Measurements from ENCODE around the gene CEACAM16. TPM values are rescaled to one million over a fixed set of nuclear protein-coding genes. Genes with fewer than 3 reads are reported as not detected.

The CEACAM16 gene
- total and polyA plus RNA-seq, 9 of the 15 experiments (the other 6 are each of a cell fraction or from before 2014, with no cell fraction given), result not detected

DNA sequence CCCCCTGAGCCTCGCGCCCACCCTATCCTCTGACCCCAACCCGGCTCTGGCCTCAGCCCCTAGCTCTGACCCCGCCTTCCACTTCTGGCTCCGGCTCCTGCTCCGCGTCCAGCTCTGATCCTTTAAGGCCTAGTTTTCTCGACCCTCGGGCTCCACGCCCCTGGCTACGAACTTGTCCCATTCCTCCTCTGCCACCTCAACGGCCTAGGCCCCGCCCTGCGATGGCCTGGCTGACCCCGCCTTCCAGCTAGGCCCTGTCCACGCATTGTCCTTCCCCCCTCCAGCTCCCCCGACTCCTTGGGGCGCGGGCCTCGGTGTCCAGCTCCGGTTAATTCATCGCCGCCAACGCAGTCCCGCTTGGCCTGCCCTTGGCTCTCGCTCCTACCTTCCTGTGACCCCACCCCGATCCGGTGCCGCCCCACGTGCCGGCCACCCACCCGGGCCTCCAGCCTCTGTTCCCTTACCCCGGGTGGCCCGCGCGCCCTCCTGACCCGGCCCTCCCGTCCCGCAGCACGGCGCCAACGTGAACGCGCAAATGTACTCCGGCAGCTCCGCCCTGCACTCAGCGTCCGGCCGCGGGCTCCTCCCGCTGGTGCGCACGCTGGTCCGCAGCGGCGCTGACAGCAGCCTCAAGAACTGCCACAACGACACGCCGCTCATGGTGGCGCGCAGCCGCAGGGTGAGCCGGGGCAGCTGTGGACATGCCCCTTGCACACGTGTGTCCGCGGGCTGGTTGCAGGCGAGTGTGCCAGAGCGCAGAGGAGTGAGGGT, 59.0 kb downstream of the CEACAM16 start:
- intact Hi-C loops (cut with micrococcal nuclease), result no loop called here
- TF ChIP-seq NONO (IDR thresholded peaks at IDR 0.05; ENCODE audit: low read depth in 2 of 2, low read length in 1 of 2) (no peak), RBFOX2 (IDR thresholded peaks at IDR 0.05; ENCODE audit: low read depth, low read length) (0 out of 2 replicates have a peak, but pooled peaks have one; percentile 17)
- BruUV-seq (replicated peaks), result no TSS peak
- ChIA-PET POLR2A (interaction anchor here (0.6 to 1.0 kb wide), 3 partner anchors 17 to 34 kb away, joined by 3 to 5 read pairs (median 3); no protein-coding TSS in a partner anchor), CTCF (ENCODE audit: low intra/inter-chr PET ratio) (no interaction called here)
- no peak overlapping the region for H3K4me3 ChIP-seq
- H3K9me3 ChIP-seq (replicated peaks; ENCODE audit: control insufficient read depth, insufficient read depth, low read depth, low read length), result no peaks in the 10 kb centered on the region
- peak overlapping the region in 1 of 2 experiments; percentile 69; a peak in 2 of 4 replicates for H3K9ac ChIP-seq (ENCODE audit: insufficient read depth in 1 of 2, low read depth in 2 of 2, low read length in 2 of 2)
- no peaks in the 10 kb centered on the region for H3K27me3 ChIP-seq (ENCODE audit: control insufficient read depth in 2 of 2, insufficient read depth in 2 of 2, low read length in 2 of 2)
- H3K4me1 ChIP-seq (replicated peaks in 1 of 2; ENCODE audit: control insufficient read depth in 2 of 2, insufficient read depth in 2 of 2, low read length in 2 of 2), result peaks cover 17 to 52% of the 10 kb centered on the region in 2 experiments
- in situ Hi-C loops (cut with MboI), result no loop called here
- ATAC-seq, result no peak
- H2AFZ ChIP-seq (ENCODE audit: low read depth, low read length), result no peak overlapping the region
- FAIRE-seq, result no peak
- no peaks in the 10 kb centered on the region for H3K36me3 ChIP-seq (ENCODE audit: control insufficient read depth, insufficient read depth, low read length)
- no peaks in the 10 kb centered on the region for H3K79me2 ChIP-seq (ENCODE audit: control insufficient read depth, insufficient read depth, low read length)
- DNase-seq (ENCODE audit: extremely low read depth in 1 of 4, low spot score in 3 of 4), result no peak
- WGBS (ENCODE audit: insufficient coverage, low coverage, missing lambda C conversion rate), result 88% methylated on average over 45 of the region's 68 CpGs
- no peak overlapping the region for H3K27ac ChIP-seq (ENCODE audit: extremely low read depth, low read depth, low read length)
- H3K9me1 ChIP-seq (ENCODE audit: control insufficient read depth, insufficient read depth, low read length), result no peaks in the 10 kb centered on the region
- H3K4me2 ChIP-seq (ENCODE audit: insufficient read depth, low read length), result no peak overlapping the region
- no peaks in the 10 kb centered on the region for H4K20me1 ChIP-seq (replicated peaks; ENCODE audit: control insufficient read depth, insufficient read depth, low read length)

DNA sequence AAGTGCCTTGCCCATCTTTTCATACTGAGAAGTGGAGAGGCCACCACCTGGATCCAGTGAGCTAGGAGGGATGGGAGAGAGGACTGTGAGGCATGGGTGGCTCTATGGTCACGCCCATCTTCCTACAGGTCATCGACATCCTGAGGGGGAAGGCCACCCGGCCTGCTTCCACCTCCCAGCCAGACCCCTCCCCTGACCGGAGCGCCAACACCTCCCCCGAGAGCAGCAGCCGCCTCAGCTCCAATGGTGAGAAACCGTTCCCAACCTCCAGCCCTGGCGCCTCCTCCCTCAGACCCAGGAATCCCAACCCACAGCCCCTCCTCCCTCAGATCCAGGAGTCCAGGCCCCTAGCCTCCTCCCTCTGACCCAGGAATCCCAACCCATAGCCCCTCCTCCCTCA, 59.6 kb downstream of the CEACAM16 start:
- Histone ChIP-seq H3K9me1 (ENCODE audit: control insufficient read depth, insufficient read depth, low read length) (no peaks in the 10 kb centered on the region), H3K36me3 (ENCODE audit: control insufficient read depth, insufficient read depth, low read length) (no peaks in the 10 kb centered on the region), H3K79me2 (ENCODE audit: control insufficient read depth, insufficient read depth, low read length) (no peaks in the 10 kb centered on the region), H3K9me3 (replicated peaks; ENCODE audit: control insufficient read depth, insufficient read depth, low read depth, low read length) (no peaks in the 10 kb centered on the region), H3K27ac (ENCODE audit: extremely low read depth, low read depth, low read length) (no peak overlapping the region), H4K20me1 (replicated peaks; ENCODE audit: control insufficient read depth, insufficient read depth, low read length) (no peaks in the 10 kb centered on the region), H3K9ac (ENCODE audit: insufficient read depth in 1 of 2, low read depth in 2 of 2, low read length in 2 of 2) (no peak overlapping the region), H3K27me3 (ENCODE audit: control insufficient read depth in 2 of 2, insufficient read depth in 2 of 2, low read length in 2 of 2) (no peaks in the 10 kb centered on the region), H2AFZ (ENCODE audit: low read depth, low read length) (no peak overlapping the region), H3K4me3 (no peak overlapping the region), H3K4me1 (replicated peaks in 1 of 2; ENCODE audit: control insufficient read depth in 2 of 2, insufficient read depth in 2 of 2, low read length in 2 of 2) (peaks cover 13 to 46% of the 10 kb centered on the region in 2 experiments), H3K4me2 (ENCODE audit: insufficient read depth, low read length) (no peak overlapping the region)
- in situ Hi-C loops (cut with MboI), result no loop called here
- intact Hi-C loops (cut with micrococcal nuclease), result no loop called here
- no TSS peak for BruUV-seq (replicated peaks)
- POLR2A ChIA-PET, result interaction anchor here (0.6 kb wide), 1 partner anchor 22 kb away, joined by 3 read pairs; no protein-coding TSS in a partner anchor
- FAIRE-seq (no peak), ATAC-seq (no peak), DNase-seq (ENCODE audit: extremely low read depth in 1 of 4, low spot score in 3 of 4) (peak in 1 of 4 experiments; percentile 27)
- CTCF ChIA-PET (ENCODE audit: low intra/inter-chr PET ratio), result no interaction called here
- WGBS (ENCODE audit: insufficient coverage, low coverage, missing lambda C conversion rate), result 63% methylated on average over 9 of the region's 9 CpGs
- TF ChIP-seq ZNF764 (CRISPR knock-in tag; IDR thresholded peaks at IDR 0.05; ENCODE audit: low read depth), result no peak
- TF ChIP-seq IFI16 (CRISPR knock-in tag; IDR thresholded peaks at IDR 0.05), result no peak
- TF ChIP-seq SMARCA5 (IDR thresholded peaks at IDR 0.05), result no peak
- no peak for TF ChIP-seq ZNF134 (CRISPR knock-in tag; conservative IDR thresholded peaks at IDR 0.05)
- TF ChIP-seq L3MBTL2 (IDR thresholded peaks at IDR 0.05), result no peak
- TF ChIP-seq, protein P1, sequence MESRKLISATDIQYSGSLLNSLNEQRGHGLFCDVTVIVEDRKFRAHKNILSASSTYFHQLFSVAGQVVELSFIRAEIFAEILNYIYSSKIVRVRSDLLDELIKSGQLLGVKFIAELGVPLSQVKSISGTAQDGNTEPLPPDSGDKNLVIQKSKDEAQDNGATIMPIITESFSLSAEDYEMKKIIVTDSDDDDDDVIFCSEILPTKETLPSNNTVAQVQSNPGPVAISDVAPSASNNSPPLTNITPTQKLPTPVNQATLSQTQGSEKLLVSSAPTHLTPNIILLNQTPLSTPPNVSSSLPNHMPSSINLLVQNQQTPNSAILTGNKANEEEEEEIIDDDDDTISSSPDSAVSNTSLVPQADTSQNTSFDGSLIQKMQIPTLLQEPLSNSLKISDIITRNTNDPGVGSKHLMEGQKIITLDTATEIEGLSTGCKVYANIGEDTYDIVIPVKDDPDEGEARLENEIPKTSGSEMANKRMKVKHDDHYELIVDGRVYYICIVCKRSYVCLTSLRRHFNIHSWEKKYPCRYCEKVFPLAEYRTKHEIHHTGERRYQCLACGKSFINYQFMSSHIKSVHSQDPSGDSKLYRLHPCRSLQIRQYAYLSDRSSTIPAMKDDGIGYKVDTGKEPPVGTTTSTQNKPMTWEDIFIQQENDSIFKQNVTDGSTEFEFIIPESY (CRISPR knock-in tag; IDR thresholded peaks at IDR 0.05), result peak; percentile 61
- TF ChIP-seq GATAD2A (IDR thresholded peaks at IDR 0.05), result no peak
- TF ChIP-seq NUFIP1 (IDR thresholded peaks at IDR 0.05; ENCODE audit: partially characterized antibody), result no peak
- TF ChIP-seq ZFP36 (IDR thresholded peaks at IDR 0.05; ENCODE audit: low read depth, low read length, partially characterized antibody), result peak; percentile 54
- TF ChIP-seq IRF2 (CRISPR knock-in tag; IDR thresholded peaks at IDR 0.05), result no peak
- no peak for TF ChIP-seq BRD4 (IDR thresholded peaks at IDR 0.05)
- no peak for TF ChIP-seq ZNF766 (CRISPR knock-in tag; conservative IDR thresholded peaks at IDR 0.05)
